T-cell (primary cell): Measurements from ENCODE around the gene MFAP2. TPM values are rescaled to one million over a fixed set of nuclear protein-coding genes. Genes with fewer than 3 reads are reported as not detected.
A peak's percentile ranks its signal among the peaks of the same experiment; 100 is the strongest.

ENCODE experiments used
- ATAC-seq, 4 experiments: fragments of 200-7000 bp in 3 of 4; fragments of 150-1000 bp in 1 of 4; cut with Tn5 transposase; replicated peaks in 1 of 4; 1 replicate in 3 of 4; 2 replicates in 1 of 4; pipeline ENCODE4 v1.10.0; 2021; ENCODE audit warnings: moderate library complexity in 3 of 4, mild to moderate bottlenecking in 2 of 4, moderate number of reproducible peaks in 1 of 4
- CTCF ChIA-PET, 2 donors: fragments of 300-600 bp; sonication (Branson Sonifier 250); formaldehyde crosslinking; loops; one replicate each; lab custom pipeline; 2022; ENCODE audit warnings: antibody characterized with exemption in 2 of 2; lab: Charles Lee
- POLR2A ChIA-PET, 2 donors: fragments of 300-600 bp; sonication (Branson Sonifier 250); formaldehyde crosslinking; loops; one replicate each; lab custom pipeline; 2022; ENCODE audit warnings: antibody characterized with exemption in 2 of 2; lab: Charles Lee
- DNase-seq, 35 experiments: peaks; one replicate each; pipeline versions ENCODE4 v3.0.0 to v3.0.0-alpha.2; 2013 to 2023
- H3K27ac ChIP-seq: one replicate; pipeline ENCODE4 v1.5.1; 2013; ENCODE audit warnings: low read length
- H3K27me3 ChIP-seq, 2 experiments: replicated peaks in 1 of 2; 1 replicate in 1 of 2; 2 replicates in 1 of 2; pipeline versions ENCODE4 v1.6.1 to v1.7.0; 2013; ENCODE audit warnings: low read length in 1 of 2, mixed read lengths in 1 of 2; ENCODE audit not compliant: control insufficient read depth in 2 of 2, insufficient read depth in 2 of 2; ENCODE audit errors: extremely low read depth in 1 of 2
- H3K36me3 ChIP-seq, 2 donors: 1 replicate in 1 of 2; 2 replicates in 1 of 2; pipeline versions ENCODE4 v1.6.1 to v1.7.0; 2013; ENCODE audit warnings: low read length in 1 of 2; ENCODE audit not compliant: control insufficient read depth in 2 of 2, insufficient read depth in 1 of 2; ENCODE audit errors: extremely low read depth in 1 of 2
- H3K4me1 ChIP-seq, 2 experiments: 1 replicate in 1 of 2; 2 replicates in 1 of 2; pipeline versions ENCODE4 v1.6.1 to v1.7.0; 2013; ENCODE audit warnings: low read length in 2 of 2, mixed read lengths in 1 of 2; ENCODE audit not compliant: insufficient read depth in 2 of 2, control insufficient read depth in 1 of 2; ENCODE audit errors: extremely low read depth in 1 of 2
- H3K4me3 ChIP-seq, 2 donors: 1 replicate in 1 of 2; 2 replicates in 1 of 2; pipeline versions ENCODE4 v1.5.1 to v1.7.0; 2013; ENCODE audit warnings: mild to moderate bottlenecking in 2 of 2, low read length in 1 of 2, moderate library complexity in 1 of 2; ENCODE audit not compliant: control insufficient read depth in 1 of 2; ENCODE audit errors: extremely low read depth in 1 of 2
- H3K9me3 ChIP-seq: 2 replicates; pipeline ENCODE4 v1.7.0; 2013
- H3K27ac Mint-ChIP-seq, 2 donors: one replicate each; pipeline ENCODE4 v1.8.0; 2020 to 2021; ENCODE audit warnings: mild to moderate bottlenecking in 2 of 2, mixed read lengths in 2 of 2
- H3K27me3 Mint-ChIP-seq, 2 donors: one replicate each; pipeline ENCODE4 v1.8.0; 2021 to 2022; ENCODE audit warnings: mixed read lengths in 2 of 2
- H3K36me3 Mint-ChIP-seq: one replicate; pipeline ENCODE4 v1.8.0; 2021; ENCODE audit warnings: mixed read lengths
- H3K4me1 Mint-ChIP-seq, 3 donors: one replicate each; pipeline ENCODE4 v1.8.0; 2020 to 2022; ENCODE audit warnings: mixed read lengths in 3 of 3, mild to moderate bottlenecking in 1 of 3
- H3K4me3 Mint-ChIP-seq, 3 donors: one replicate each; pipeline ENCODE4 v1.8.0; 2020 to 2022; ENCODE audit warnings: mild to moderate bottlenecking in 3 of 3, mixed read lengths in 3 of 3, moderate library complexity in 3 of 3
- H3K9me3 Mint-ChIP-seq, 3 donors: one replicate each; pipeline ENCODE4 v1.8.0; 2020 to 2022; ENCODE audit warnings: mixed read lengths in 3 of 3
- WGBS: methylation state at CpG from one replicate; pipeline ENCODE4 v1.1.5; 2013; ENCODE audit warnings: missing lambda C conversion rate; ENCODE audit not compliant: insufficient coverage; 5-methylcytosine and 5-hydroxymethylcytosine counted together
- total RNA-seq, 35 experiments: library from RNA in 6 of 35; stranded (reverse) in 6 of 35; fragments of 120-200 nt in 1 of 35; gene quantifications; one replicate each; pipeline versions ENCODE4 v1.2.1 to v1.2.4 and lab custom pipeline; 2013 to 2026

Gene MFAP2
- total RNA-seq, 5 donors from 2014 or later (not counting 1 experiment from before 2014, with no cell fraction given), result not detected

DNA sequence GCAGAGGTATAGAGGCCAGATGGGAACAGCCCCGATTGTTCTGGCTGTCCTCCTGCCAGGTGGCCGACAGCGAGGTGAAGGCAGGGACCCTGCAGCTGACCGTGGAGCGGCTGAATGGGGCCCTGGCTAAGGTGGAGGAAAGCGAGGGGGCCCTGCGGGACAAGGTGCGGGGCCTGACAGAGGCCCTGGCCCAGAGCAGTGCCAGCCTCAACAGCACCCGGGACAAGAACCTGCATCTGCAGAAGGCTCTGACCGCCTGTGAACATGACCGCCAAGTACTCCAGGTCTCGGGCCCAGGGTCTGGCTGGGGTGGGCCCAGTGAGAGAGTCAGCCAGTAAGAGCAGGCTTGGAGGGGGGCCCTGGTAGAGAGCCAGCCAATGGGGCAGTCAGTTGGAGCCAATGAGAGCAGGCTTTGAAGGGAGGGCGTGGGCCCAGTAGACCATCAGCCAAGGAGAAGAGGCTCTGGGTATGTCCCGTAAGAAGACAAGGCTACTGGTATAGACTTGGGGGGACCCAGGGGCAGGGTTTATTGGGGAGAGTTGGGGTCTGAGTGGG, 11.3 kb downstream of the MFAP2 start:
- H3K4me1 Mint-ChIP-seq, result peaks cover 0 to 5% (median 0%) of the 10 kb centered on the region in 3 donors
- POLR2A ChIA-PET, result no interaction called here
- CTCF ChIA-PET, result no interaction called here
- ATAC-seq (no peak), DNase-seq (no peak)
- no peaks in the 10 kb centered on the region for H3K27me3 Mint-ChIP-seq
- peaks cover 22% of the 10 kb centered on the region for H3K36me3 Mint-ChIP-seq
- Histone ChIP-seq H3K27me3 (no peaks in the 10 kb centered on the region), H3K36me3 (peaks cover 10 to 15% of the 10 kb centered on the region in 2 donors), H3K9me3 (no peaks in the 10 kb centered on the region), H3K4me3 (no peak overlapping the region), H3K4me1 (no peaks in the 10 kb centered on the region), H3K27ac (no peak overlapping the region)
- H3K9me3 Mint-ChIP-seq, result no peaks in the 10 kb centered on the region
- no peak overlapping the region for H3K4me3 Mint-ChIP-seq
- 96% methylated on average over 14 of the region's 14 CpGs for WGBS
- no peak overlapping the region for H3K27ac Mint-ChIP-seq

DNA sequence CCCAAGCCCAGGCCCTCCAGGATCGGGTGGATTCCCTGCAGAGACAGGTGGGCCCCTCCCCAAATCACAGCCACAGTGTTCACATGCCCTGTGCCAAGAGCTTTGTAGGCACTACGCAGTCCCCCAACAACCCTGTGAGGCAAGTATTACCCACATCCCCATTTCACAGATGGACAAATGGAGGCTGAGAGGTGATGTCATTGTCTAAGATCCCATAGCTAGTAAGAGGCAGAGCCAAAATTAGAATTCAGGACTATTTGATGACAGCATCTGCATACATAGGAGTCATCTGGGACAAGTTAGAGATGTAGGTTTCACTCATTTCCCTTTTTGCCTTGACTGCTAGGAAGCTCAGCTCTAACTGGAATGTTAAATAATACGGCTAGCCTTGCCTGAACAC, 12.0 kb downstream of the MFAP2 start:
- no peak overlapping the region for H3K27ac ChIP-seq
- H3K27me3 Mint-ChIP-seq, result no peaks in the 10 kb centered on the region
- no peaks in the 10 kb centered on the region for H3K4me1 ChIP-seq
- peaks cover 0 to 5% (median 0%) of the 10 kb centered on the region in 3 donors for H3K4me1 Mint-ChIP-seq
- H3K4me3 ChIP-seq, result no peak overlapping the region
- H3K36me3 Mint-ChIP-seq, result peaks cover 22% of the 10 kb centered on the region
- peaks cover 10 to 15% of the 10 kb centered on the region in 2 donors for H3K36me3 ChIP-seq
- H3K9me3 Mint-ChIP-seq, result no peaks in the 10 kb centered on the region
- CTCF ChIA-PET, result no interaction called here
- ATAC-seq (no peak), DNase-seq (no peak)
- H3K27me3 ChIP-seq, result no peaks in the 10 kb centered on the region
- no peak overlapping the region for H3K27ac Mint-ChIP-seq
- no peak overlapping the region for H3K4me3 Mint-ChIP-seq
- no peaks in the 10 kb centered on the region for H3K9me3 ChIP-seq
- WGBS, result no CpG with 5 or more reads among the region's 3 CpGs
- POLR2A ChIA-PET, result no interaction called here

DNA sequence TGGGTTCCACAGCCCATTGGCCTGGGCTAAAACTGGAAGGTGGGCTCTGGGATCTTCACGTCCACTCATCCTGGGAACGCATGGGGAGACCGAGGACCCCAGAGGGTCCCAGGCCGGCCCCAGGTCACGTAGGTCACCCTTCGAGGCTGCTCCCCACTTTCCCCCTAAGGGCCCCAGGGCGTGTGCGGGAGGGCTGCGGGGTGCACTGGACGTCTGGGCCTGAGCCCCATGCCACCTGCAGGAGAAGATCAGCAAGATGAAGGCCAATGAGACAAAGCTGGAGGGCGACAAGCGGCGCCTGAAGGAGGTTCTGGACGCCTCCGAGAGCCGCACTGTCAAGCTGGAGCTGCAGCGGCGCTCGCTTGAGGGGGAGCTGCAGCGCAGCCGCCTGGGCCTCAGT, 12.5 kb downstream of the MFAP2 start:
- Mint-ChIP-seq H3K27ac (no peak overlapping the region), H3K27me3 (no peaks in the 10 kb centered on the region), H3K4me3 (no peak overlapping the region), H3K4me1 (peaks cover 0 to 5% (median 0%) of the 10 kb centered on the region in 3 donors), H3K9me3 (no peaks in the 10 kb centered on the region), H3K36me3 (peaks cover 22% of the 10 kb centered on the region)
- ChIA-PET POLR2A (no interaction called here), CTCF (no interaction called here)
- H3K27me3 ChIP-seq, result no peaks in the 10 kb centered on the region
- no peak for DNase-seq
- ATAC-seq, result no peak
- H3K36me3 ChIP-seq, result peaks cover 10 to 15% of the 10 kb centered on the region in 2 donors
- H3K27ac ChIP-seq, result no peak overlapping the region
- no peaks in the 10 kb centered on the region for H3K9me3 ChIP-seq
- WGBS, result 94% methylated on average over 21 of the region's 21 CpGs
- H3K4me3 ChIP-seq, result no peak overlapping the region
- no peaks in the 10 kb centered on the region for H3K4me1 ChIP-seq

DNA sequence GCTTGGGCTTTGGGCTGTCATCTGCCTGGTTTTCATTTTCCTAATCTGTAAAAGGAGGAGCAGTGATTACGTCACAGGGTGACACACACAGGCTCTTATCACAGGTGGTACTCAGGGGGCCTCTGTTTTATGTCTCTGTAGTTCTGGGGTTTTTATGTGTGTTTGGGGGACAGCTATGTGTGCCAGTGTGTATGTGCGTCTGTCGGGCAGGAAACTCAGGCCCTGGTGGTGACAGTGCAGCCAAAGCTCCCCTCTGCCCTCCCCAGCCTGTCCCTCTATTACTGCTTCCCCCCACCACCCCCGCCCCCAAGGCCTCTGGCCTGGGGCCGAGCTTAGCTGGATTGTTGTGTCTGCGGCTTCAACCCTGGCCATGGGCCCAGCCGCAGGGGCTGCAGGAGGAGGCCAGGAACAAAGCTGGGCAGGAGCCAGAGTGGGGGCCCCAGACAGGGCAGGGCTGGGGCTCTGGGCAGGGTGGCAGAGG, 13.3 kb downstream of the MFAP2 start:
- WGBS, result 29% methylated on average over 1 of the region's 7 CpGs

DNA sequence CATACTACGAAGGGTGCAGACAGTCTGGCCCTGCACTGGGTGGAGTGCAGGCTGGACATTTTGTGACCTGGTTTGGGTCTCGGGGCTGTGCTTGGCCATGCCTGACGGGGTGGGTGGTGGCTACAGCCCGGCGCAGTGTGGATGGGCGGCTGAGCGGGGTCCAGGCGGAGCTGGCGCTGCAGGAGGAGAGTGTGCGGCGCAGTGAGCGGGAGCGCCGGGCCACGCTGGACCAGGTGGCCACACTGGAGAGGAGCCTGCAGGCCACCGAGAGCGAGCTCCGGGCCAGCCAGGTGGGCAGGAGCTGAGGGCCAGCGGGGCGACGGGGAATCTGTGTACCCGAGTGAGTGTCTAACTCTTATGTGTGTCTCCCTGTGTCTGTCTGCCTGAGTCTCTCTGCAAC, 14.1 kb downstream of the MFAP2 start:
- no peak overlapping the region for H3K4me3 ChIP-seq
- ChIA-PET CTCF (no interaction called here), POLR2A (no interaction called here)
- H3K27me3 ChIP-seq, result no peaks in the 10 kb centered on the region
- DNase-seq (no peak), ATAC-seq (no peak)
- Mint-ChIP-seq H3K4me3 (no peak overlapping the region), H3K27me3 (no peaks in the 10 kb centered on the region), H3K27ac (no peak overlapping the region), H3K9me3 (no peaks in the 10 kb centered on the region), H3K36me3 (peaks cover 22% of the 10 kb centered on the region), H3K4me1 (peaks cover 6 to 11% (median 6%) of the 10 kb centered on the region in 3 donors)
- 97% methylated on average over 18 of the region's 22 CpGs for WGBS
- H3K4me1 ChIP-seq, result peaks cover 0 to 5% of the 10 kb centered on the region in 2 experiments
- no peaks in the 10 kb centered on the region for H3K9me3 ChIP-seq
- H3K27ac ChIP-seq, result no peak overlapping the region
- peaks cover 10 to 15% of the 10 kb centered on the region in 2 donors for H3K36me3 ChIP-seq

More for the DNA sequence above, 13.3 kb downstream of the MFAP2 start:
- no peaks in the 10 kb centered on the region for H3K9me3 Mint-ChIP-seq
- no peak overlapping the region for H3K4me3 Mint-ChIP-seq
- peaks cover 10 to 15% of the 10 kb centered on the region in 2 donors for H3K36me3 ChIP-seq
- no peak overlapping the region for H3K27ac ChIP-seq
- no peak overlapping the region for H3K4me3 ChIP-seq
- peak overlapping the region in 1 of 2 donors; percentile 52 for H3K27ac Mint-ChIP-seq
- no peak for DNase-seq
- peaks cover 0 to 5% (median 0%) of the 10 kb centered on the region in 3 donors for H3K4me1 Mint-ChIP-seq
- ChIA-PET POLR2A (no interaction called here), CTCF (no interaction called here)
- no peaks in the 10 kb centered on the region for H3K9me3 ChIP-seq
- H3K27me3 Mint-ChIP-seq, result no peaks in the 10 kb centered on the region
- no peaks in the 10 kb centered on the region for H3K27me3 ChIP-seq
- H3K4me1 ChIP-seq, result no peaks in the 10 kb centered on the region
- peaks cover 22% of the 10 kb centered on the region for H3K36me3 Mint-ChIP-seq
- no peak for ATAC-seq

DNA sequence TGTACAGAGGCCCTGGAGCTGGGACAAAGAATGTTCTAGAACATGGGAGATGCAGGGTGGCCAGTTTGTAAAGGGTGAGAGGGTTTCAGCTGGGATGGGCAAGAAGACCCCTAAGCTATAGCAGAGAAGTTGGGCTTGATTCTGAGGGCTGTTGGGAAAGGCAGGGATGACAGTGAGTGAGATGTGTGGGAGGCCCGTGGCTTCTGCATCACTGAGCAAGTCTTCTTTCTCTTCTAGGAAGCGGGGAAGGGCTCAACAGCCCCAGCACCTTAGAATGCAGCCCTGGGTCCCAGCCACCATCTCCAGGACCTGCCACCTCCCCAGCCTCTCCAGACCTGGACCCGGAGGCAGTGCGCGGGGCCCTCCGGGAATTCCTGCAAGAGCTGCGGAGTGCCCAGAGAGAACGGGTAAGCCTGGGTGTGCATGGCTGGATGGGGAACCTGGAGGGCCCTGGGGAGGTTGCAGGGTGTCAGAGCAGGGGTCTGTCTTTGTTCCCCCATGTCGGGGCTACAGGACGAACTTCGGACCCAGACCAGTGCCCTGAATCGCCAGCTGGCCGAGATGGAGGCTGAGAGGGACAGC, 14.8 kb downstream of the MFAP2 start:
- ATAC-seq (no peak), DNase-seq (no peak)
- H3K27me3 Mint-ChIP-seq, result no peaks in the 10 kb centered on the region
- H3K4me3 Mint-ChIP-seq, result no peak overlapping the region
- peaks cover 0 to 9% of the 10 kb centered on the region in 2 experiments for H3K4me1 ChIP-seq
- H3K9me3 ChIP-seq, result no peaks in the 10 kb centered on the region
- peaks cover 8 to 13% (median 8%) of the 10 kb centered on the region in 3 donors for H3K4me1 Mint-ChIP-seq
- WGBS, result 91% methylated on average over 8 of the region's 13 CpGs
- peaks cover 22% of the 10 kb centered on the region for H3K36me3 Mint-ChIP-seq
- H3K27me3 ChIP-seq, result no peaks in the 10 kb centered on the region
- ChIA-PET POLR2A (no interaction called here), CTCF (no interaction called here)
- peaks cover 10 to 15% of the 10 kb centered on the region in 2 donors for H3K36me3 ChIP-seq
- no peak overlapping the region for H3K4me3 ChIP-seq
- H3K9me3 Mint-ChIP-seq, result no peaks in the 10 kb centered on the region
- H3K27ac ChIP-seq, result no peak overlapping the region
- H3K27ac Mint-ChIP-seq, result no peak overlapping the region
